Neuronal stem cell (in vitro differentiated cells): ENCODE data around the gene GRM7.

Experiments used
- DNase-seq: peaks from one replicate; pipeline ENCODE4 v3.0.0-alpha.2; 2013; ENCODE audit warnings: low spot score
- H2AFZ ChIP-seq: one replicate; pipeline ENCODE4 v1.6.1; 2013; ENCODE audit warnings: mild to moderate bottlenecking, low read length, inconsistent platforms
- H2AK5ac ChIP-seq: 2 replicates; pipeline ENCODE4 v1.6.1; 2013; ENCODE audit warnings: low read depth, mild to moderate bottlenecking, inconsistent platforms, low read length, moderate library complexity, mixed read lengths
- H2BK120ac ChIP-seq: 2 replicates; pipeline ENCODE4 v1.6.1; 2013; ENCODE audit warnings: low read depth, mild to moderate bottlenecking, inconsistent platforms, low read length, moderate library complexity, mixed read lengths
- H2BK12ac ChIP-seq: one replicate; pipeline ENCODE4 v1.6.1; 2013; ENCODE audit warnings: low read length, inconsistent platforms
- H2BK15ac ChIP-seq: 2 replicates; pipeline ENCODE4 v1.6.1; 2013; ENCODE audit warnings: mild to moderate bottlenecking, low read length, inconsistent platforms, mixed read lengths
- H2BK5ac ChIP-seq: one replicate; pipeline ENCODE4 v1.6.1; 2013; ENCODE audit warnings: inconsistent platforms, mild to moderate bottlenecking, low read length, moderate library complexity
- H3K14ac ChIP-seq: one replicate; pipeline ENCODE4 v1.6.1; 2013; ENCODE audit warnings: low read length, inconsistent platforms
- H3K18ac ChIP-seq: 2 replicates; pipeline ENCODE4 v1.6.1; 2013; ENCODE audit warnings: low read length, inconsistent platforms
- H3K23ac ChIP-seq: 2 replicates; pipeline ENCODE4 v1.6.1; 2013; ENCODE audit warnings: low read depth, mild to moderate bottlenecking, mixed read lengths, low read length, inconsistent platforms; ENCODE audit not compliant: poor library complexity
- H3K27ac ChIP-seq: replicated peaks from 3 replicates; pipeline ENCODE4 v1.5.1; 2013; ENCODE audit warnings: low read length, inconsistent platforms
- H3K27me3 ChIP-seq, 3 experiments: 2 replicates each; pipeline ENCODE4 v1.6.1; 2013; ENCODE audit warnings: low read length in 3 of 3, mild to moderate bottlenecking in 2 of 3, inconsistent platforms in 1 of 3, low read depth in 1 of 3, mixed read lengths in 1 of 3, moderate library complexity in 1 of 3; ENCODE audit not compliant: control insufficient read depth in 3 of 3, insufficient read depth in 3 of 3
- H3K36me3 ChIP-seq, 2 donors: replicated peaks in 1 of 2; 2 replicates each; pipeline ENCODE4 v1.6.1; 2013; ENCODE audit warnings: low read length in 2 of 2; ENCODE audit not compliant: control insufficient read depth in 2 of 2, insufficient read depth in 2 of 2
- H3K4ac ChIP-seq: 2 replicates; pipeline ENCODE4 v1.6.1; 2013; ENCODE audit warnings: inconsistent platforms, mild to moderate bottlenecking, low read length, moderate library complexity
- H3K4me1 ChIP-seq, 2 donors: 1 replicate in 1 of 2; 2 replicates in 1 of 2; pipeline ENCODE4 v1.6.1; 2013; ENCODE audit warnings: low read length in 2 of 2, low read depth in 1 of 2; ENCODE audit not compliant: control insufficient read depth in 2 of 2, insufficient read depth in 1 of 2
- H3K4me2 ChIP-seq: one replicate; pipeline ENCODE4 v1.6.1; 2013; ENCODE audit warnings: mild to moderate bottlenecking, low read length, inconsistent platforms; ENCODE audit not compliant: insufficient read depth, poor library complexity, severe bottlenecking
- H3K4me3 ChIP-seq, 2 donors: 2 replicates each; pipeline ENCODE4 v1.5.1; 2013; ENCODE audit warnings: low read length in 2 of 2, mild to moderate bottlenecking in 2 of 2, inconsistent platforms in 1 of 2, moderate library complexity in 1 of 2
- H3K79me1 ChIP-seq: one replicate; pipeline ENCODE4 v1.6.1; 2013; ENCODE audit warnings: low read depth, mild to moderate bottlenecking, inconsistent platforms, low read length, moderate library complexity
- H3K9ac ChIP-seq: one replicate; pipeline ENCODE4 v1.6.1; 2013; ENCODE audit warnings: mild to moderate bottlenecking, low read depth, low read length, inconsistent platforms; ENCODE audit not compliant: poor library complexity
- H3K9me3 ChIP-seq, 2 donors: replicated peaks in 1 of 2; 2 replicates each; pipeline versions ENCODE3 to v1.6.1; 2013; ENCODE audit warnings: low read length in 2 of 2, mild to moderate bottlenecking in 2 of 2, inconsistent platforms in 1 of 2, low read depth in 1 of 2, mixed read lengths in 1 of 2, moderate library complexity in 1 of 2; ENCODE audit not compliant: control insufficient read depth in 2 of 2, insufficient read depth in 1 of 2
- H4K8ac ChIP-seq: one replicate; pipeline ENCODE4 v1.6.1; 2013; ENCODE audit warnings: low read depth, mild to moderate bottlenecking, inconsistent platforms, low read length, moderate library complexity
- H4K91ac ChIP-seq: one replicate; pipeline ENCODE4 v1.6.1; 2013; ENCODE audit warnings: low read length, low read depth, mild to moderate bottlenecking, inconsistent platforms; ENCODE audit not compliant: poor library complexity
- WGBS, 2 donors: extraction: QIAGEN DNeasy Blood & Tissue Kit; methylation state at CpG; one replicate each; pipeline ENCODE4 v1.1.7; 2013; ENCODE audit warnings: missing lambda C conversion rate in 2 of 2, mixed read lengths in 1 of 2; ENCODE audit not compliant: insufficient read length in 2 of 2, insufficient replicate concordance in 1 of 2; ENCODE audit errors: extremely low coverage in 2 of 2; 5-methylcytosine and 5-hydroxymethylcytosine counted together

The GRM7 gene

DNA sequence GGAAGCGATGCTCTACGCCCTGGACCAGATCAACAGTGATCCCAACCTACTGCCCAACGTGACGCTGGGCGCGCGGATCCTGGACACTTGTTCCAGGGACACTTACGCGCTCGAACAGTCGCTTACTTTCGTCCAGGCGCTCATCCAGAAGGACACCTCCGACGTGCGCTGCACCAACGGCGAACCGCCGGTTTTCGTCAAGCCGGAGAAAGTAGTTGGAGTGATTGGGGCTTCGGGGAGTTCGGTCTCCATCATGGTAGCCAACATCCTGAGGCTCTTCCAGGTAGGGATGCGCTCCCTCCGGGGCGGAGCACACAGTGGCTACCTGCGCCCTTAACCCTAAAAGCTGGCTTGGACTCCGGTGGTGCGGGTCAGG lies 698 bp downstream of the GRM7 start:
- Histone ChIP-seq H2BK5ac (no peak overlapping the region), H3K36me3 (no peaks in the 10 kb centered on the region), H3K27me3 (peaks cover 18 to 70% (median 51%) of the 10 kb centered on the region in 3 experiments), H3K9ac (peak overlapping the region; percentile 85), H2AFZ (peak overlapping the region; percentile 59), H3K23ac (no peak overlapping the region), H3K79me1 (no peaks in the 10 kb centered on the region), H3K4me2 (peak overlapping the region; percentile 95), H2AK5ac (no peak overlapping the region), H2BK12ac (no peak overlapping the region), H4K91ac (no peak overlapping the region), H3K4me3 (peak overlapping the region in 1 of 2 donors; percentile 70), H2BK15ac (peak overlapping the region; percentile 31), H2BK120ac (no peak overlapping the region), H4K8ac (no peak overlapping the region), H3K27ac (no peak overlapping the region), H3K9me3 (no peaks in the 10 kb centered on the region), H3K4me1 (peaks cover 0 to 8% of the 10 kb centered on the region in 2 donors), H3K14ac (no peak overlapping the region), H3K4ac (no peak overlapping the region), H3K18ac (peak overlapping the region; percentile 90)
- DNase-seq: peak; percentile 18
- WGBS, 2 donors: no CpG with 5 or more reads among the region's 30 CpGs

DNA sequence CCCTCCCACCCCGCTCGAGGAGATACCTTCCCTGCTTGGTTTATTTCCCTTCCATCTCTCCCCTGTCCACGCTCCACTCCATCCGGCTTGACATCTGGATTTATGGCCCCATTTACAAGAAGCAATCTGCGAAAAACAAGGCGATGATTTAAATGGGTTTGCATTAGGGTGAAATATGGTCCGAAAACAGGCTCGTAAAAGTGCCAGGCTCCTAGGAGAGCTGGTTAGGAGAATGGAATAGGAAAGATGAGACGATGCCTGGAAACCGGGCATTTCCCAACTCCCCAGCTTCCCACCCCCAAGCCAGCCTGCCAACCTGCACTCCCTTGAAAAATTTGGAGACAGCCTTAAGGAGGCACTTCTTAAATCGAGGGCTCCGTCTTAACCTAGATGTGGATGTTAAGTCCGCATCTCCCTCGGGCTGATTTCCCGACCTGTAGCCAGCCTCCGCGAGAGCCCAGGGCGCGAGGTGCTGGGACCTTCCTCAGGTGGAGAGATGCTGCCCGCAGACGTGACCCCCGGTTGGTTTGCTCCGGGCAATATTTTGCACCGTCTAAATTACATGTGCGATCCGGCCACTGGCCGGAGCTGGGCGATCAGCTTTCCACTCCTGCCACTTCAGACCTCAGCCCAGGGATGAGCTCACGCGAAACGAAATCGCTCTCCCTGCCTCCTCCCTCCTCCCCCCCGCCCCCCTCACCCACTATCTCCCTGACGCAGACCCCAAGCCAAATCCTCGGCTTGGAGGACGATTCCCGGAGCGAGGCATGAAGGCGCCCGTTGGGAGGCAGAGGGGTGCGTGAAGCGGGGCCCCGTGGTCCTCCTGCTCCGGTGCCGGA lies 1.3 kb downstream of the GRM7 start:
- Histone ChIP-seq H2BK12ac (no peak overlapping the region), H3K4me2 (peak overlapping the region; percentile 95), H3K36me3 (no peaks in the 10 kb centered on the region), H2BK5ac (no peak overlapping the region), H2AFZ (no peak overlapping the region), H3K9me3 (no peaks in the 10 kb centered on the region), H3K18ac (peak overlapping the region; percentile 36), H3K4me1 (peaks cover 0 to 8% of the 10 kb centered on the region in 2 donors), H3K23ac (peak overlapping the region; percentile 18), H3K27ac (no peak overlapping the region), H3K4me3 (peak overlapping the region in 1 of 2 donors; percentile 71), H2BK120ac (no peak overlapping the region), H4K91ac (no peak overlapping the region), H3K14ac (no peak overlapping the region), H4K8ac (no peak overlapping the region), H3K27me3 (peaks cover 18 to 70% (median 51%) of the 10 kb centered on the region in 3 experiments), H3K79me1 (no peaks in the 10 kb centered on the region), H3K4ac (no peak overlapping the region), H3K9ac (peak overlapping the region; percentile 85), H2AK5ac (peak overlapping the region; percentile 34), H2BK15ac (no peak overlapping the region)
- DNase-seq: no peak
- no CpG with 5 or more reads among the region's 45 CpGs for WGBS, 2 donors

DNA sequence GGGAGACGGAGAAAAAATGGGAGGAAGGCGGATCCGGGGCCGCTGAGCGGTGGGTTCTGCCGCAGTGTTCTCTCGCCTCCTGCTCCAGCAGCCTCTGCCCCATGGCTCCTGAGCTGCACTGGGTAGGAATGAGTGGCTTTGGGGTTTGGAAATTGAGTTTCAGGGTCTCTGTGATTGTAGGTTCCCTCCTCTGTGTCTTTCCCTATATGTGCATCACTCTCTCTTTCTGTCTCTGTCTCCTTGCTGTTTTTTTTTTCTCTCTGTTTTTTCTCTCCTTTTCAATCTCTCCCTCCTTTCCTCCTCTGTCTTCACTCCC lies 1.9 kb downstream of the GRM7 start:
- H3K4me2 ChIP-seq: peak overlapping the region; percentile 95
- H3K36me3 ChIP-seq: no peaks in the 10 kb centered on the region
- H3K79me1 ChIP-seq: no peaks in the 10 kb centered on the region
- DNase-seq: peak; percentile 20
- H2BK12ac ChIP-seq: no peak overlapping the region
- no peak overlapping the region for H2BK15ac ChIP-seq
- peak overlapping the region; percentile 34 for H2AK5ac ChIP-seq
- no peak overlapping the region for H2BK5ac ChIP-seq
- no peak overlapping the region for H3K23ac ChIP-seq
- peaks cover 0 to 8% of the 10 kb centered on the region in 2 donors for H3K4me1 ChIP-seq
- no peak overlapping the region for H3K27ac ChIP-seq
- H3K27me3 ChIP-seq: peaks cover 18 to 70% (median 51%) of the 10 kb centered on the region in 3 experiments
- H3K9me3 ChIP-seq: no peaks in the 10 kb centered on the region
- H3K9ac ChIP-seq: no peak overlapping the region
- H2AFZ ChIP-seq: no peak overlapping the region
- WGBS, 2 donors: no CpG with 5 or more reads among the region's 7 CpGs
- no peak overlapping the region for H3K18ac ChIP-seq
- H2BK120ac ChIP-seq: no peak overlapping the region
- H3K4ac ChIP-seq: no peak overlapping the region
- no peak overlapping the region for H4K91ac ChIP-seq
- no peak overlapping the region for H3K14ac ChIP-seq
- peak overlapping the region in 1 of 2 donors; percentile 71 for H3K4me3 ChIP-seq
- H4K8ac ChIP-seq: no peak overlapping the region

DNA sequence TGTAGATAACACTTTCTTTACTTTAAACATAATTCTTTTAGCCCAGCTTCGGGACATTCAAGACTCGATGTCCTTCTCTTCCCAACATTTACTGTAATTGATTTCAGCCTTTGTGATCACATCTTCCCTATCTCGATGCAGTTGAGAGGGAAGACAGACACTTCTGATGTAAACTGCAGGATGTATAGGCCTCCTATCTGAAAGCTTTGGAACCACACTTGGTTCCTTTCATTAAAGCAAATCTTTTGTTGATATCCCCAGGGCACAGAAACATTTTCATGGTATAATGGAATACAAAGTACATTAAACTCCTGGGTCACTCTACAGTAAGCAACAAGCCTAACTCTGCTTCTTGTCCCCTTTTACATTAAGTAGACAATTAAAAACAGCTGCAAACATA lies 6.4 kb downstream of the GRM7 start:
- H3K4me1 ChIP-seq: peaks cover 0 to under 1% of the 10 kb centered on the region in 2 donors

More for the DNA sequence above, 6.4 kb downstream of the GRM7 start:
- Histone ChIP-seq H3K27ac (no peak overlapping the region), H4K91ac (no peak overlapping the region), H3K4me2 (no peak overlapping the region), H2AFZ (no peak overlapping the region), H3K36me3 (no peaks in the 10 kb centered on the region), H3K23ac (no peak overlapping the region), H2BK12ac (no peak overlapping the region), H2BK5ac (no peak overlapping the region), H2AK5ac (no peak overlapping the region), H3K4ac (no peak overlapping the region), H3K27me3 (peaks cover 9 to 26% (median 23%) of the 10 kb centered on the region in 3 experiments), H3K9ac (no peak overlapping the region), H3K79me1 (no peaks in the 10 kb centered on the region), H4K8ac (no peak overlapping the region), H3K9me3 (no peaks in the 10 kb centered on the region), H3K18ac (no peak overlapping the region), H3K14ac (no peak overlapping the region), H2BK120ac (no peak overlapping the region), H2BK15ac (no peak overlapping the region), H3K4me3 (no peak overlapping the region)
- no CpG with 5 or more reads among the region's 3 CpGs for WGBS, 2 donors
- DNase-seq: no peak
